Lung (tissue), 12 donors: Measurements from ENCODE around the gene SOD2. TPM values are rescaled to one million over a fixed set of nuclear protein-coding genes. Genes with fewer than 3 reads are reported as not detected.

Experiments
- ATAC-seq: fragments of 200-7000 bp; cut with Tn5 transposase; one replicate; pipeline ENCODE4 v1.9.1; 2020; ENCODE audit warnings: moderate number of reproducible peaks; ENCODE audit not compliant: insufficient read depth, low FRiP score
- DNase-seq, 3 donors: peaks; one replicate each; pipeline ENCODE4 v3.0.0-alpha.2; 2013 to 2017
- H3K27ac ChIP-seq, 2 donors: one replicate each; pipeline ENCODE4 v1.5.1; 2013; ENCODE audit warnings: mild to moderate bottlenecking in 2 of 2, moderate library complexity in 2 of 2, control low read depth in 1 of 2, inconsistent platforms in 1 of 2, low read depth in 1 of 2, low read length in 1 of 2
- H3K27me3 ChIP-seq, 3 donors: one replicate each; pipeline ENCODE4 v1.5.1; 2013; ENCODE audit warnings: low read length in 2 of 3; ENCODE audit not compliant: control insufficient read depth in 3 of 3, insufficient read depth in 3 of 3
- H3K36me3 ChIP-seq, 4 donors: one replicate each; pipeline ENCODE4 v1.5.1; 2013; ENCODE audit warnings: low read length in 4 of 4, mild to moderate bottlenecking in 1 of 4, moderate library complexity in 1 of 4; ENCODE audit not compliant: control insufficient read depth in 4 of 4, insufficient read depth in 4 of 4
- H3K4me1 ChIP-seq, 5 donors: one replicate each; pipeline ENCODE4 v1.5.1; 2013; ENCODE audit warnings: low read length in 5 of 5, mild to moderate bottlenecking in 2 of 5, moderate library complexity in 1 of 5; ENCODE audit not compliant: control insufficient read depth in 5 of 5, insufficient read depth in 5 of 5
- H3K4me3 ChIP-seq: one replicate; pipeline ENCODE4 v1.5.1; 2013; ENCODE audit warnings: mild to moderate bottlenecking, control low read depth, moderate library complexity
- H3K9ac ChIP-seq, 2 donors: one replicate each; pipeline ENCODE4 v1.5.1; 2013; ENCODE audit warnings: low read length in 2 of 2, control low read depth in 1 of 2; ENCODE audit not compliant: insufficient read depth in 1 of 2
- H3K9me3 ChIP-seq, 4 donors: one replicate each; pipeline ENCODE4 v1.5.1; 2013; ENCODE audit warnings: low read length in 3 of 4, mild to moderate bottlenecking in 1 of 4, moderate library complexity in 1 of 4; ENCODE audit not compliant: control insufficient read depth in 4 of 4, insufficient read depth in 3 of 4
- CTCF ChIP-seq: IDR thresholded peaks from 2 replicates; pipeline ENCODE4 v1.5.1; 2012; ENCODE audit warnings: mild to moderate bottlenecking; ENCODE audit errors: control extremely low read depth, extremely low read depth
- WGBS, 2 donors: extraction: QIAGEN DNeasy Blood & Tissue Kit; methylation state at CpG; one replicate each; pipeline ENCODE4 v1.1.7; 2013; 5-methylcytosine and 5-hydroxymethylcytosine counted together
- polyA plus RNA-seq, 2 donors: library from polyadenylated mRNA; stranded (reverse); fragments of 200-250 nt; gene quantifications; one replicate each; pipeline ENCODE4 v1.2.1, GENCODE V29; 2013
- total RNA-seq, 2 donors: library from RNA; depleted of rRNA in 1 of 2; stranded (reverse); fragments of >200 nt in 1 of 2; gene quantifications; one replicate each; pipeline ENCODE4 v1.2.1, GENCODE V29; 2014 to 2021
- donor health status: control.
- donor health status: control.
- donor health status: Bipolar disorder and iron deficiency.
- donor health status: healthy.
- donor health status: DM: yes; HTN: yes; CAD: no.

Gene SOD2
- total and polyA plus RNA-seq, 4 donors = 219 to 3,918 (median 802) TPM

- WGBS, 2 donors = 98 to 99% methylated on average over 7 of the region's 7 CpGs
- no peak overlapping the region for H3K4me3 ChIP-seq
- no peak overlapping the region for H3K27ac ChIP-seq
- TF ChIP-seq CTCF = no peak
- no peaks in the 10 kb centered on the region for H3K27me3 ChIP-seq
- no peak for DNase-seq
- no peaks in the 10 kb centered on the region for H3K9me3 ChIP-seq
- ATAC-seq = no peak
- peaks cover 0 to 13% (median 0%) of the 10 kb centered on the region in 5 donors for H3K4me1 ChIP-seq
- H3K9ac ChIP-seq = no peak overlapping the region
- H3K36me3 ChIP-seq = peaks cover 0 to 1% (median 0%) of the 10 kb centered on the region in 4 donors
These were observed 26.2 kb upstream of the SOD2 start for GRCh38 chr6:159719287-159719686.

GRCh38 chr6:159718634-159719033 is 25.6 kb upstream of the SOD2 start:
- H3K27ac ChIP-seq = no peak overlapping the region
- 66 to 86% methylated on average over 3 of the region's 3 CpGs for WGBS, 2 donors
- no peaks in the 10 kb centered on the region for H3K9me3 ChIP-seq
- DNase-seq (no peak), ATAC-seq (no peak)
- peaks cover 0 to 13% (median 0%) of the 10 kb centered on the region in 5 donors for H3K4me1 ChIP-seq
- no peak overlapping the region for H3K4me3 ChIP-seq
- H3K36me3 ChIP-seq = peaks cover 0 to 1% (median 0%) of the 10 kb centered on the region in 4 donors
- no peak overlapping the region for H3K9ac ChIP-seq
- no peak for TF ChIP-seq CTCF
- H3K27me3 ChIP-seq = no peaks in the 10 kb centered on the region

GRCh38 chr6:159716247-159717096 is 23.4 kb upstream of the SOD2 start:
- Histone ChIP-seq H3K9me3 (no peaks in the 10 kb centered on the region), H3K4me1 (peaks cover 0 to 13% (median 0%) of the 10 kb centered on the region in 5 donors), H3K4me3 (no peak overlapping the region), H3K9ac (no peak overlapping the region), H3K27ac (peak overlapping the region; percentile 58 to 67), H3K27me3 (no peaks in the 10 kb centered on the region), H3K36me3 (peaks cover 0 to 1% (median 0%) of the 10 kb centered on the region in 4 donors)
- peak in 1 of 3 donors; percentile 10 for DNase-seq
- WGBS, 2 donors = 38 to 46% methylated on average over 5 of the region's 5 CpGs
- ATAC-seq = peak; percentile 80
- TF ChIP-seq CTCF = no peak
